Activated B cell treated with CpG ODN at 0.5 μM for 24 hours (primary cell): ENCODE measurements around the gene LSAMP. TPM values are rescaled to one million over a fixed set of nuclear protein-coding genes. Genes with fewer than 3 reads are reported as not detected.

Experiments used
- ATAC-seq: fragments of 200-7000 bp; cut with Tn5 transposase; one replicate; pipeline ENCODE4 v1.10.0; 2021; ENCODE audit warnings: low read depth, mild to moderate bottlenecking, moderate library complexity
- CTCF ChIA-PET: fragments of 350-600 bp; sonication (Branson Sonifier 250); formaldehyde crosslinking; loops from one replicate; lab custom pipeline; 2021; ENCODE audit warnings: antibody characterized with exemption; lab: Charles Lee
- POLR2A ChIA-PET: fragments of 350-600 bp; sonication (Branson Sonifier 250); formaldehyde crosslinking; loops from one replicate; lab custom pipeline; 2021; ENCODE audit warnings: antibody characterized with exemption; lab: Charles Lee
- DNase-seq: peaks from one replicate; pipeline ENCODE4 v3.0.0; 2022
- H3K27ac Mint-ChIP-seq: one replicate; pipeline ENCODE4 v1.8.0; 2020; ENCODE audit warnings: mixed read lengths
- H3K27me3 Mint-ChIP-seq: one replicate; pipeline ENCODE4 v1.8.0; 2021; ENCODE audit warnings: mixed read lengths
- H3K36me3 Mint-ChIP-seq: one replicate; pipeline ENCODE4 v1.8.0; 2021; ENCODE audit warnings: low read depth, mixed read lengths
- H3K4me1 Mint-ChIP-seq: one replicate; pipeline ENCODE4 v1.8.0; 2021; ENCODE audit warnings: mixed read lengths
- H3K4me3 Mint-ChIP-seq: one replicate; pipeline ENCODE4 v1.8.0; 2020; ENCODE audit warnings: mild to moderate bottlenecking, mixed read lengths
- H3K9me3 Mint-ChIP-seq: one replicate; pipeline ENCODE4 v1.8.0; 2020; ENCODE audit warnings: mixed read lengths
- intact Hi-C: fragments of 100-400 bp; cut with micrococcal nuclease; formaldehyde crosslinking; loops from one replicate; pipeline ENCODE4 v1.15.1; 2024
- total RNA-seq: library from RNA; stranded (reverse); gene quantifications from 2 replicates; pipeline ENCODE4 v1.2.3, GENCODE V29; 2022
- TF ChIP-seq, protein P1 (sequence below): fragments of 200-600 bp; IDR thresholded peaks from one replicate; pipeline ENCODE4 v1.8.0; 2022; ENCODE audit warnings: antibody characterized with exemption, mild to moderate bottlenecking

LSAMP gene
- total RNA-seq, 1 donor from 2014 or later = 0.16 TPM

DNA sequence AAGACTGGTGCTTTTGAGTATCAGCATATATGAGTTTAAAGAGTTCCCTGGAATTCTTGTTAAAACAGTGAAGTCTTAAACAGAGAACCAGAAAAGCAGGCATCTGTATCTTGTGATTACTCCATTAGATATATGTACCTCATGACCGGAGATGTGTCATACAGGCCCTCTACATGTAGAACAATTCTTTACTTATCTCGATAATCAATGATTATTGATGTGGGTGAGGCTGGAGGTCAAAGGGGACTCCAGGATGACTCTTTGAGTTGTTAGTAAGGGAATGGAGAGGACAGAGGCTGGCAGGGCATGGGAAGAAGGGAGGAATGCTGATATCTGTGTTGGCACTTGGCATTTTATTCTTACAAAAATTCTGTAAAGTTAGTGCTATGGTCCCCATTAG lies 666.3 kb downstream of the LSAMP start:
- Mint-ChIP-seq H3K27ac (no peak overlapping the region), H3K27me3 (peaks cover 5% of the 10 kb centered on the region), H3K4me1 (peaks cover 3% of the 10 kb centered on the region), H3K9me3 (no peaks in the 10 kb centered on the region), H3K4me3 (no peak overlapping the region), H3K36me3 (no peaks in the 10 kb centered on the region)
- DNase-seq (no peak), ATAC-seq (no peak)
- ChIA-PET POLR2A (no interaction called here), CTCF (no interaction called here)
- intact Hi-C loops = no loop called here
- TF ChIP-seq, protein P1, sequence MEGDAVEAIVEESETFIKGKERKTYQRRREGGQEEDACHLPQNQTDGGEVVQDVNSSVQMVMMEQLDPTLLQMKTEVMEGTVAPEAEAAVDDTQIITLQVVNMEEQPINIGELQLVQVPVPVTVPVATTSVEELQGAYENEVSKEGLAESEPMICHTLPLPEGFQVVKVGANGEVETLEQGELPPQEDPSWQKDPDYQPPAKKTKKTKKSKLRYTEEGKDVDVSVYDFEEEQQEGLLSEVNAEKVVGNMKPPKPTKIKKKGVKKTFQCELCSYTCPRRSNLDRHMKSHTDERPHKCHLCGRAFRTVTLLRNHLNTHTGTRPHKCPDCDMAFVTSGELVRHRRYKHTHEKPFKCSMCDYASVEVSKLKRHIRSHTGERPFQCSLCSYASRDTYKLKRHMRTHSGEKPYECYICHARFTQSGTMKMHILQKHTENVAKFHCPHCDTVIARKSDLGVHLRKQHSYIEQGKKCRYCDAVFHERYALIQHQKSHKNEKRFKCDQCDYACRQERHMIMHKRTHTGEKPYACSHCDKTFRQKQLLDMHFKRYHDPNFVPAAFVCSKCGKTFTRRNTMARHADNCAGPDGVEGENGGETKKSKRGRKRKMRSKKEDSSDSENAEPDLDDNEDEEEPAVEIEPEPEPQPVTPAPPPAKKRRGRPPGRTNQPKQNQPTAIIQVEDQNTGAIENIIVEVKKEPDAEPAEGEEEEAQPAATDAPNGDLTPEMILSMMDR = no peak

DNA sequence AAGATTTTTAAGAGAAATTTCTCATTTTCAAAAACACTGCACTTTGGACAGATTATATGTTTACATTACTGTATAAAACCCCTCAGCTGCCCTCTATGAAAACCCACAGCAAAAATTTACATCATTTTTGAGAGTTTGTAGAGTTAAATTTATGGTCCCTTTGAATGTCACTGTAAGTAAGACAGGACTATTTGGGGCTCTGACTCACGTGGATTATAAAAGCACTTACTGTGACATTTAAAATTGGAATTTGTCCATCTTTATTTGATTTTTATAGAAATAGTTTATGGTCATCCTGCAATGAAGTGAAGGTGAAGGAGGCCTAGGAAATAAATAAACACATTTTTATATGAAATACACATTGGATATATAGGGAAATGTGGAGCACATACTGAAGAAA lies 672.3 kb downstream of the LSAMP start:
- Mint-ChIP-seq H3K9me3 (no peaks in the 10 kb centered on the region), H3K36me3 (no peaks in the 10 kb centered on the region), H3K4me1 (no peaks in the 10 kb centered on the region), H3K27ac (no peak overlapping the region), H3K27me3 (peaks cover 5% of the 10 kb centered on the region), H3K4me3 (no peak overlapping the region)
- ChIA-PET CTCF (no interaction called here), POLR2A (no interaction called here)
- ATAC-seq (no peak), DNase-seq (no peak)
- intact Hi-C loops = no loop called here
- TF ChIP-seq, protein P1 = no peak

DNA sequence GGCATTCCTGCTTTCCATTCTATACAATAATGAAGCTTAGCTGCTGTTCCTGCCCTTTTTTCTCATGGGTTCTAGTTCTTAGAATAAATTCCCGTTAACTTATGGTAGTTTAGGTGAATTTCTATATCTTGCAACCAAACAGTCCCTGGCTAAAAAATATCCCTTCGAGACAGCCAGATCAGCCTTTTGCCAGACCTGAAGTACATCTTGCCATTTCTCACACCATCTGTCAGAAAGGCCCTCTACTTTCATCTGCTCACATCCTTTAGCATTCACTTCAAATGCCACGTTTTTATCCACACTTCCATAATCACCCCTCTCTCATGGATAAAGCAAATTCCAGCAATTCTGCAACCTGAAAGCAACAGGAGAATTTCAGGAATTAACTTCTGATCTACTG lies 676.6 kb downstream of the LSAMP start:
- TF ChIP-seq, protein P1 = no peak
- intact Hi-C loops = no loop called here
- Mint-ChIP-seq H3K27ac (no peak overlapping the region), H3K27me3 (peaks cover 6% of the 10 kb centered on the region), H3K4me1 (no peaks in the 10 kb centered on the region), H3K4me3 (no peak overlapping the region), H3K9me3 (no peaks in the 10 kb centered on the region), H3K36me3 (no peaks in the 10 kb centered on the region)
- DNase-seq (no peak), ATAC-seq (no peak)
- CTCF ChIA-PET = no interaction called here
- POLR2A ChIA-PET = no interaction called here

DNA sequence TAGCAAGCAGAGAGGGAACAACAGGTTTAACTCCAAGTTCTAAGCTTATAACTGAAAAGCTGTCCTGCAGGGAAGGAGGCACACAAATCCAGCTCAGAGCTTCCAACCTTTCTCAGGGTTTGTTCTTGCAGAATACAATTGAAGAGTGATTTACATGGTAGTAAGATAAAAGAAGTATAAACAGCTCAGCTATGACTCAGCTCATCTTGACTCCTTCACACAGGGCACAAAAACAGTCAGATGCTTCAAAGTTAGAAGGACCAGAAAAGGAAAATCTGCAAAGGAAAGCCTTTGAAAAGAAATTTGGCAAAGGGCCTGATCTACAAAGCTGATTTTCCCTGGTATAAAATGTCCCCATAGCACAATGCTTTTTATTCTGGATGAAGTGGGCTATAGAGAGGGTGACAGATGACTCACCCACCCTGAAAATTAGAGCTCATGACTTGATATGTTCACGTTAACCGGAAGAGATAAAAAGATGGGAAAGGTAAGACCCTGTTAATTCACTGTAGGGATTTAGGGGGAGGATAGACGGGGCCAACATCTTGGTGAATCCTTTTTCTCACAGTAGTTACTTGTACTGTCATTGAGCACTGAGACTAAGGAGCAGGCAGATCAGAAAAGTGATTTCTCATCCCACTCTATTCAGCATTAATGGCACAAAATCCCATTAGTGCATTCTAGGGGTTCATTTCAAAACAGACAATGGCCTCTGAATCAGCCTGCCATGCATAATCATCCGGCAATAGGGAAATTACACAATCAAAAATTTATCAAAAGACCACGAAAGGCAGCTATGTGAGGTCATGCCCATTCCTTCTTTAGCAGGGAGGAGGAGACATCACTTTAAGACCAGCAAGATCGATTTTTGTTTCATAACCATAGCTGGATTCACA lies 678.5 kb downstream of the LSAMP start:
- intact Hi-C loops = no loop called here
- no peak for DNase-seq
- ChIA-PET CTCF (interaction anchor here (1.1 kb wide), 1 partner anchor 17 kb away, joined by 4 read pairs; no protein-coding TSS in a partner anchor), POLR2A (no interaction called here)
- peaks cover 5% of the 10 kb centered on the region for H3K27me3 Mint-ChIP-seq
- TF ChIP-seq, protein P1 = no peak
- H3K4me3 Mint-ChIP-seq = no peak overlapping the region
- ATAC-seq = no peak
- H3K4me1 Mint-ChIP-seq = no peaks in the 10 kb centered on the region
- H3K27ac Mint-ChIP-seq = no peak overlapping the region
- no peaks in the 10 kb centered on the region for H3K9me3 Mint-ChIP-seq
- no peaks in the 10 kb centered on the region for H3K36me3 Mint-ChIP-seq

DNA sequence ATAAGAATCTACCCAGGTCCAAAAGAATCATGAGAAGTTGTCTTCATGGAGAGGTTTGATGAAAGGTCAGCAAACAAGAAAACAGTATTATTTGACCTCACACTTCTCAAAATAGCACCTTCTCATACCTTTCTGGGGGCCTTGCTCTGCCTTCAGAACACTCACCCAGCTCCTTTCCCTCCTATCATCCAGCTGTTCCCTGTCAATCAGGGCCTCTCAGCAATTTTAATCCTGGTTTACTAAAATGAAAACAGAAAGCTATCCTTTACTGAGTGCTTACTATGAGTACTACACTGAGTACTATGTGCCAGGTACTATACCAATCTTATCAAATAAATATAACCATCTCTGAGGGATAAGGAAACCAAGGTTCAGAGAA lies 683.4 kb downstream of the LSAMP start:
- Mint-ChIP-seq H3K4me1 (no peaks in the 10 kb centered on the region), H3K27ac (no peak overlapping the region), H3K9me3 (no peaks in the 10 kb centered on the region), H3K27me3 (no peaks in the 10 kb centered on the region), H3K36me3 (no peaks in the 10 kb centered on the region), H3K4me3 (no peak overlapping the region)
- intact Hi-C loops = no loop called here
- no peak for DNase-seq
- TF ChIP-seq, protein P1 = no peak
- no peak for ATAC-seq
- ChIA-PET CTCF (no interaction called here), POLR2A (no interaction called here)
